ENCODE measurements around the gene SPOCK1. TPM values are rescaled to one million over a fixed set of nuclear protein-coding genes. Genes with fewer than 3 reads are reported as not detected.

SPOCK1 gene
- total RNA-seq, 1 experiment from 2014 or later, result 4.0 TPM

- Histone ChIP-seq H3K27me3 (replicated peaks; ENCODE audit: insufficient read depth, low read depth, low read length, poor library complexity) (peaks cover 52% of the 10 kb centered on the region), H3K4me1 (ENCODE audit: insufficient read depth, low read length, poor library complexity, severe bottlenecking) (no peaks in the 10 kb centered on the region), H3K4me3 (ENCODE audit: low read depth, low read length, poor library complexity, severe bottlenecking) (no peak overlapping the region), H3K27ac (ENCODE audit: low read depth, low read length, poor library complexity, severe bottlenecking) (no peak overlapping the region), H3K36me3 (ENCODE audit: insufficient read depth, low read length, poor library complexity, severe bottlenecking) (no peaks in the 10 kb centered on the region), H3K9me3 (ENCODE audit: low read depth, low read length, poor library complexity, severe bottlenecking) (no peaks in the 10 kb centered on the region)
- intact Hi-C loops (cut with micrococcal nuclease; ENCODE audit: unreplicated experiment), result no loop called here
- TF ChIP-seq CTCF (conservative IDR thresholded peaks at IDR 0.05; ENCODE audit: low read depth, low read length), result no peak
- ChIA-PET POLR2A (ENCODE audit: low non-redundant PET) (no interaction called here), CTCF (no interaction called here)
- no TSS peak for BruUV-seq (replicated peaks)
- no peak for DNase-seq (ENCODE audit: low spot score)
Observed at GRCh38 chr5:137024044-137024443, 475.1 kb downstream of the SPOCK1 start.

GRCh38 chr5:137023371-137023770, 475.8 kb downstream of the SPOCK1 start:
- no peak for DNase-seq (ENCODE audit: low spot score)
- Histone ChIP-seq H3K36me3 (ENCODE audit: insufficient read depth, low read length, poor library complexity, severe bottlenecking) (no peaks in the 10 kb centered on the region), H3K27me3 (replicated peaks; ENCODE audit: insufficient read depth, low read depth, low read length, poor library complexity) (peaks cover 50% of the 10 kb centered on the region), H3K27ac (ENCODE audit: low read depth, low read length, poor library complexity, severe bottlenecking) (no peak overlapping the region), H3K4me3 (ENCODE audit: low read depth, low read length, poor library complexity, severe bottlenecking) (no peak overlapping the region), H3K4me1 (ENCODE audit: insufficient read depth, low read length, poor library complexity, severe bottlenecking) (no peaks in the 10 kb centered on the region), H3K9me3 (ENCODE audit: low read depth, low read length, poor library complexity, severe bottlenecking) (no peaks in the 10 kb centered on the region)
- ChIA-PET CTCF (no interaction called here), POLR2A (ENCODE audit: low non-redundant PET) (no interaction called here)
- BruUV-seq (replicated peaks), result no TSS peak
- intact Hi-C loops (cut with micrococcal nuclease; ENCODE audit: unreplicated experiment), result no loop called here
- TF ChIP-seq CTCF (conservative IDR thresholded peaks at IDR 0.05; ENCODE audit: low read depth, low read length), result no peak
- TF ChIP-seq EZH2 (IDR thresholded peaks at IDR 0.05; ENCODE audit: borderline replicate concordance, low read depth, low read length, poor library complexity, severe bottlenecking), result no peak

DNA sequence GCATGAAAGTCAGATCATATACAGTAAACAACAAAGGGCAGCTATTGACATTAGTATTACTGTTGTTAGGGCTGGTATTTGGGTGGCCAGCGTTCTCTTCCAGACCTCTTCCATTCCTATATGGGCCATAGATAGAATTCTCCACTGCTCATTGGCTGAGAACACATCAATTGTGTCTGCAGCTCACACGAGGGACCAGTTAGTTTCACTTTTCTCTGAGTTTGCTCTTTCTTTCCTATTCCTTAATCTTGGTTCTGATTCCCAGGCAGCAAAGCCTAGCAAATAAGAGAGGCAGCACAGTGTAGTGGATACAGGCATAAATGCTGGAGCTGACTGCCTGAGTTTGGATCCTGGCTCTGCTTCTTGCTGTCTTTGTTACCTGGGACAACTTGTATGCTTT, 476.4 kb downstream of the SPOCK1 start:
- intact Hi-C loops (cut with micrococcal nuclease; ENCODE audit: unreplicated experiment), result no loop called here
- no peaks in the 10 kb centered on the region for H3K9me3 ChIP-seq (ENCODE audit: low read depth, low read length, poor library complexity, severe bottlenecking)
- DNase-seq (ENCODE audit: low spot score), result no peak
- peaks cover 50% of the 10 kb centered on the region for H3K27me3 ChIP-seq (replicated peaks; ENCODE audit: insufficient read depth, low read depth, low read length, poor library complexity)
- no peak overlapping the region for H3K27ac ChIP-seq (ENCODE audit: low read depth, low read length, poor library complexity, severe bottlenecking)
- H3K4me1 ChIP-seq (ENCODE audit: insufficient read depth, low read length, poor library complexity, severe bottlenecking), result no peaks in the 10 kb centered on the region
- TF ChIP-seq CTCF (conservative IDR thresholded peaks at IDR 0.05; ENCODE audit: low read depth, low read length), result no peak
- TF ChIP-seq EZH2 (IDR thresholded peaks at IDR 0.05; ENCODE audit: borderline replicate concordance, low read depth, low read length, poor library complexity, severe bottlenecking), result no peak
- POLR2A ChIA-PET (ENCODE audit: low non-redundant PET), result no interaction called here
- BruUV-seq (replicated peaks), result no TSS peak
- CTCF ChIA-PET, result no interaction called here
- no peak overlapping the region for H3K4me3 ChIP-seq (ENCODE audit: low read depth, low read length, poor library complexity, severe bottlenecking)
- H3K36me3 ChIP-seq (ENCODE audit: insufficient read depth, low read length, poor library complexity, severe bottlenecking), result no peaks in the 10 kb centered on the region

Data from A673 (cell line).